GM19324 (cell line): ENCODE results near the gene ECSIT.

Source experiments
- ATAC-seq: cut with Tn5 transposase; IDR thresholded peaks from one replicate; pipeline ENCODE4 v1.9.1; 2021; ENCODE audit warnings: mild to moderate bottlenecking, moderate library complexity; ENCODE audit not compliant: unreplicated experiment, low FRiP score

Gene ECSIT

DNA sequence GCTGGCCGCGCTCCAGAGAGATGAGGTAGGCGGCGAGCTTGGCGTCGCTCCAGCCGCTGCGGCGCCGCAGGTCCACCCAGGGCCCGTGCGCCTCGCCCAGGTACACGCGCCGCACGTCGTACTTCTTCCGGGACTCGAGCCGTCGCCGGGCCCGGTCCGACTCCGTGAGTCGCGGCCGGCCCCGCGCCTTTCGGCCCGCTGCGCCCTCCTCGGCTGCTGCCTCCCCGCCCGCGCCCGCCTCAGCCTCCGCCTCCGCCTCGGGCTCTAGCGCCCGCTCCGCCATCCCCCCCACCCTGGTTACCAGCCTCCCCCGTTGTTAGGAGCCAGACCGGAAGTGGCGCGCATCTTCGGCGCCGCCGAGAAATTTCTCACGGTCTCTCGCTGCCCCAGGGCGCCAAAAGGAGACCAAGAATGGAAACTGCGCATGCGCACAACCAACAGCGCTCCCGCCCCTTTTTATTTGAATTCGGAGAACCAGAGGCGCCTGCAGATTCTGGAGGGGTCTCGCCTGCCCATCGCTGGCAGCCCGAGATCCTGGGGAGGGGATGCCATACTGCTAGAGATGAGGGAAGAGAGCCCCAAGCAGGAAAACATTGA is 23.3 kb downstream of the ECSIT start, which contains the start of gene ZNF653:
Gene ZNF653 (minus strand): TSS at position 336 of the 597 bp plus-strand sequence. CDS start 53 bp downstream, at position 283.
- peak; percentile 70 for ATAC-seq

DNA sequence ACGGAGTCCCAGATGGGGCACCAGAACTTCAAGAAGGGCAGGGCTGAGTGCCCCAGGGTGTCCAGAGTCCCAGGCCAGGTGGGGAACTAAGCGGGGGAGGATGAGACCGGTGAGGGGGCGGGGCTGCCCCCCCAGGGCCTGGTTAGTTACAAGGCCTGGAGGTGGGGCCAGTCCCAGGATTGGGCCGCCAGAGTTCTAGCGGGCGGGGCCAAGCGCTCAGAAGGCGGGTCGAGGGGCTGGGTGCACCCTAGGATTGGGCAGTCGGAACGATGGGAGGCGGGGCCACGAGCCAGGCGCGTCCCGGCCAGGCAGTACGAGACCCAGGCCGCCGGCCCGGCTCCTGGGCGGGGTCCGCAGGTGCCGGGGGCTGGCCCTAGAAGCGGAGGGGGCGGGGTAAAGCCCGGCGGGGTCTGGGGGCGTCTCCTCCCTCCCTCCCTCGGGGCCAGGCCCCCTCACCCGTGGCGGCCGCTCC is 23.9 kb downstream of the ECSIT start:
- peak; percentile 91 for ATAC-seq

DNA sequence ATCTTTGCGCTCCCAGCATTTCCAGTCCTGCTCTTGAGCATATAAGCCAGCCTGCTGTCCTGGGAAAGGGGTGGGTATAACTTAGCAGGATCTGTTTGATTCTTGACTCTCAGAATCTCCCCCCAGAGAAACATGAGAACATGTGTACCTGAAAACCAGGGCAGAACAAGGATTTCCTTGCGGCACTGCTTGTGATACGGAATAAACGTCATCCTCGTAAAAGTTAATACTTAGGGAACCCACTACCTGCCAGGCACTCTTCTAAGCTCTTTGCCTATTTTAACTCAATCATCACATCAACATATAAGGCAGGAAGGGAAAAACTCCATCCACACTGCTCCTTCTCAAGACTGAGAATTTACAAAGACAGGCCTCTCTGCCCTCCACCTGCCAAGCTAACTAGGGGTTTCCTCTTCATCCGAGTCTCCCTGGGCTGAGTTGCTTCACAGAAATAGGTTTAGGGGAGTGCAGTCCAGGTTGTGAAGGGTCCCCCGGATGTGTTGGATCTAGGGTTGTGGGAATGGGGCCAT is 24.4 kb downstream of the ECSIT start:
- no peak for ATAC-seq

DNA sequence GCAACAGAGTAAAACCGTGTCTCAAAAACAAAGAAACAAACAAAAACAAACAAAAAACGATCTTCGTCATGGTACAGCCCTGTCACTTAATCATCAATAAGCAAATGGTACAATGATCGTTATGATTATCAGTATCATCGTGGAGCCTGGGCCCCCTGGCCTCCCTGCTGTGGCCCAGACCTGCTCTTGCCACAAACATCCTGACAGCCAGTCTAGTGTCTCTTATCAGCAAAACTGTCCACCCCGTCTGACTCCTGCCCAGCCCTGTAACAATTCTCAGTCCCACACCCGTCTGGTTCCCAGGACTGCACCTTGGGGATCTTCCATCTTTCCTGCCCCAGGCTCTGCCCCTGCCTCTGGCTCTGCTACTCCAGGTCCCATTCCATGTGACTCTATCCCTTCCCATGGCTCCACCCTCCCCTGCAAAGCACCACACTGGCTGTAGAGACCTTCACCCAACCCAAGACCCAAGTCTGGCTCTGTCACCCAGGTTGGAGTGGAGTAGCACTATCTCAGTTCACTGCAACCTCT is 29.0 kb downstream of the ECSIT start:
- ATAC-seq: no peak

DNA sequence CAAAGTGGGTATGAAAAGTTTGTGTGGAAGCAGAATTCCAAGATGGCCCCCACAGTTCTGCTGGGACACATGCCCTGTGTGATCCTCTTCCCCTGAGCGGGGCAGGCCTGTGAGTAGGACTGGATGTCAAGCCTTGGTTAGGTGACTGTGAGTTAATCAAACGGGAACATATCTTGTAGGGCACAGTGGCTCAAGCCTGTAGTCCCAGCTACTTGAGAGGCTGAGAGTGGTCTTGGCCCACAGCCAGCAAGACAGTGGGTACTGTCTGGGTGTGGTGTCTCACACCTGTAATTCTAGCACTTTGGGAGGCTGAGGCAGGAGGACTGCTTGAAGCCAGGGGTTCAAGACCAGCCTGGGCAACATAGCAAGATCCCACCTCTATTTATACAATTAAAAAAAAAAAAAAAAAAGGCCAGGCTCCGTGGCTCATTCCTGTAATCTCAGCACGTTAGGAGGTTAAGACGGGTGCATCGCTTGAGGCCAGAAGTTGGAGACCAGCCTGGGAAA is 29.7 kb downstream of the ECSIT start:
- ATAC-seq: no peak

DNA sequence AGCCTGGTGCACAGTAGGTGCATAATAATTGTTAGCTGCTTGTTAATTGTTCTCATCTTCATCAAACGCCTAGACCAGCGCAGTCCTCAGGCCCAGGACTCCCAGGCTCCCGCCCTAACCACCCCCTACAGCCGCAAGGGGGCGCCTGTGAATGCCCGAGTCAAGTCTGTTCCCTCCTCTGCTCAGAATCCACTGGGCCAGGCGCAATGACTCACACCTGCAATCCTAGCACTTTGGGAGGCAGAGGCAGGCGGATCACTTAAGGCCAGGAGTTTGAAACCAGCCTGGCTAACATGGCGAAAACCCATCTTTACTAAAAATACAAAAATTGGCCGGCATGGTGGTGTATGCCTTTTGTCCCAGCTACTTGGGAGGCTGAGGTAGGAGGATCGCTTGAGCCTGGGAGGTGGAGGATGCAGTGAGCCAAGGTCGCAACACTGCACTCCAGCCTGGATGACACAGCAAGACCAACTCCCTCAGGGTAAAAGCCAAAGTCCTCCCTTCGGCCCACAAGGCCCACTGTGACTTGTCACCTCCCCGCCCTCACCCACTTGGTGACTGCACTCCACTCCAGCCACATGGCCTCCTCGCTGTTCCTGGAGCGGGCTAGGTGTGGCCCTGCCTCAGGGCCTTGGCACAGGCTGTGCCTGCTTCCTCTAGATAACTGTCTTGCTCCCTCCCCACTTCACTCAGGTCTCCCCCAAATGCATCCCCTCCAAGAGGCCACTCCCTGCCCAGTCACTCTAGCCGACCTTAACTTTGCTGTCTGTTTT is 32.4 kb downstream of the ECSIT start:
- ATAC-seq: no peak

DNA sequence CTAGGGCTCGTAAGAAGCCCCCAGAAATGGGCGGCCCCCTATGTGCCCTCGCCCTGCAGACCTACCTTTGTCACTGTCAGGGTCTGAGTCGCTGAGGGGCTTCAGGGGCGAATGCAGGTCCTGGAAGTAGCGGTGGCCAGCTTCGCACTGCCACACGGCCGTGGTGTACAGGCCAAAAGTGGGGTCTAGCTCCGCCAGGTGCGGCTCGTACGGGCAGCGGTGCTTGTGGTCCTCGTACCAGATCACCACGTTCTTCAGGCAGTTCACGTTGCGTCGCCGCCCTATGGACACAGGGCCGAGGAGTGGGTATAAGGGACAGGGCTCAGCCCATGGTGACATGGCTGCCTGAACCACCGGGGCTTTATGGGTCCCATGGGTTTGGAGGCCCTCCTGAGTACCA is 33.0 kb downstream of the ECSIT start:
- ATAC-seq: no peak

DNA sequence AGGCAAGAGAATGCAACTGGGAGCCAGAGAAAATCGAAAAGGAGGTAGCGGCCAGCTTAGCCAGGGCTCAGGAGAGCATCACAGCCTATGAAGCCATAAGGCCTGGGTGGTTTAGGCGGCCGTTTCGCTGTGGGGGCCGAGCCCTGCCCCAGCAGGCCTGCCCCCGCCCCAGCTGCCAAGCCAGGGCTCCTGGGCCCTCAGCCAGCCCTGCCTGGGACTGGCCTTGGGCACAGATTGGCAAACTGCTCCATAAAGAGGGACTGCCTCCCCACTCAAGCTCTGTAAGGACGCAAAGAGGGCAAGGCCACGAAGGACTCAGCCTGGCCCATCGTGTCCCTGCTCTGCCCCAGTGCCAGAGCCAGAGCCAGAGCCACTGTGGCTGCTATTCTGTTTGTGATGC is 33.5 kb downstream of the ECSIT start:
- ATAC-seq: no peak

DNA sequence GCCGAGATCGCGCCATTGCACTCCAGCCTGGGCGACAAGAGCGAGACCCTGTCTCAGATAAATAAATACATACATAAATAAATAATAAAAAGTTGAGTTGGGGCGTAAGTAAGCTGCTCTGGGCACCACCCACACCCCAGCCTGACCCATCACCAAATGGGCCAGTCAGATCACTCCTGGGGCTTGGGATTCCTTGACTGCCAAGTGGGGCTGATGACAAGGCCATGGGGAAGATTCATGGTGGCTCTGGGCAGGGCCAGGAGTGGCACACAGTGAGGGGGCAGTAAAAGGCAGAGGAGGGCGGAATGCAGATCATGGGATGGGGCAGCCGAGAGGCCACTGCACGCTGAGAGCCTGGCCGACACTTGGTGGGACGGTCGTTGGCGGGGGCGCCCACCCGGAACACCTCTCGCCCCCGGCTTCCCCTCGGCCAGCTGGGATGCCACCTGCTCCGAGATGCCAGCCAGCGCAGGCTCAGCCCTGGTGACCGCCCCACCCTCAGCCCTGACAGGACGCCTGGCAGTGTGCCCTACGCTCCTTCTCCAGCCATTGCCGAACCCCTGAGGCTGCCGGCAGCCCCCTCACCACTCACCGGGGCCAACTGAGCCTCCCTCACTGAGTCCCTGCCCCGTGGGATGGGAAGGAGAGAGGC is 34.2 kb downstream of the ECSIT start:
- ATAC-seq: no peak

DNA sequence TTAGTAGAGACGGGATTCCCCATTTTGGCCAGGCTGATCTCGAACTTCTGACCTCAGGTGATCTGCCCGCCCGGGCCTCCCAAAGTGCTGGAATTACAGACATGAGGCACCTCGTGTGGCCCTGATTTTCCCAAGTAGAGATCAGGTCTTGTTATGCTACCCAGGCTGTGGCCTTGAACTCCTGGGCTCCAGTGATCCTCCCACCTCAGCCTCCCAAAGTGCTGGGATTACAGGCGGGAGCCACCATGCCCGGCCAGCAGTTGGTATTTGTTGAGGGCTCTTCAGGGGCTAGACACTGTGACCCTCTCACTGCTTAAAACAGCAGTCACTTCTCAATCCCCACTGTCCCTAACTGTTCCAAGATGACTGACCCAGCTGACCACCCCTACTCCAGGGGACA is 39.6 kb downstream of the ECSIT start:
- ATAC-seq: no peak

DNA sequence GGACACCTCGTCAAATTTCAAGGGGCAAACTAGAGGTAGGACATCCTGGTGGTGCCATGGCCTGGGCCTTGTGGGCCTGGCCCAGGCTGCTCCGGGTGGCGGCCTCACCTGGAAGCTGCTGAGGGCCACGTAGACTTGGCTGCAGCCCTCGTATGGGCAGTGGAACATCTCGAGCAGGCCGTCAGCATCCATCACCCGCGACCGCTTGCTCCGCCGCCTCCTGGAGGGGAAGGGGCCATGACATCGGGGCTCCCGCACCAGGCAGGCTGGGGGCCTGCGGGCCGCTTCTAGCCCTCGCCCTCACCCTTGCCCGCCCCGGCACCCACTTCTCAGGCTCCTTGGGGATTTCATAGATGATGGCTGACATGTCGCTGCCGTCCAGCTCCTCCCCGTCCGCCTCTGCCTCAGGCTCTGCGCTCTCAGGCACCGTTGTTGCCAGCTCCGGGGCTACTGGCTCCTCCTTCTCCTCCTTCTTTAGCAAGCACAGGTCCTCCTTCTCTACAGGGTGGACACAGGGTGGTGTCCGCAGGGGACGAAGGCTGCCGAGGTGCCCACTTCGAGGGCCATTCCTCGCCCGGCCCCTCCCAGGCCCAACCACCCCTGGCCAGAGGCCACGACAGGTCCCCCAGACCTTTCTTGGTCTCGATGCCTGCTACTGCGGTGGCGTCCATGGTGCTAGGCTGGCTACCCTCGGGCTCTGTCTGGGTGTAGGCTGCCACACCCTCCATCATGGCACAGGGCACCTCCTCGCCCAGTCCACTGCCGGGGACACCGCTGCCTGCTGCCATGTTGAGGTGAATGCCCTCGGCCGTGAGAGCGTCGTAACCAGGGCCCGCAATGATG is 42.1 kb downstream of the ECSIT start:
- ATAC-seq: no peak

DNA sequence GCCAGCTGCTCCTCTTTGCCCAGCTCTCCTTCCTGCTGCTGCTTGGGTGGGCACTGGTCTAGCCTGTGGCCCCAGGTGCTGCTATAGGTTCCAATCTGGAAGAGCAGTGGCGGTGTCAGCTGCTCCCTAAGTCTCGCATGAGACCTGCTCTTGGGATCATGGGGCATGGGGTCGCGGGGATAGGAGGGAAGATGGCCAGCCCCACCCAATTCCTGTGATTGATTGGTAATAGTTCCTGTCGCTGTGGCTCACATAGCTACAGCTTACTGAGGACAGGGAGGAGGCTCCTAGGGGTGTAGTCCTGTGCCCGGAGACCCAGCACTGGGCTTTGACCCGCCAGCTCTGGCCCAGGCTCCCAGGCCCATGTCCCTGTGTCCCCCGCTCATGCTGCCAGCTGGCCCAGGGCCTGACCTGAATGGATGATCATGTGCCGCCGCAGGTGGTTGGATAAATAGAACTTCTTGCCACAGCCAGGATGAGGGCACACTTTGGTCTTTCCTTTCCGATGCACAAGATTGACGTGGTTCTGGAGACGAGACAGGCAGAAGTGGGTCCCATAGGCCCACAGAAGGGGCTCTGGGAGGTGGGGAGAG is 43.6 kb downstream of the ECSIT start:
- ATAC-seq: no peak

DNA sequence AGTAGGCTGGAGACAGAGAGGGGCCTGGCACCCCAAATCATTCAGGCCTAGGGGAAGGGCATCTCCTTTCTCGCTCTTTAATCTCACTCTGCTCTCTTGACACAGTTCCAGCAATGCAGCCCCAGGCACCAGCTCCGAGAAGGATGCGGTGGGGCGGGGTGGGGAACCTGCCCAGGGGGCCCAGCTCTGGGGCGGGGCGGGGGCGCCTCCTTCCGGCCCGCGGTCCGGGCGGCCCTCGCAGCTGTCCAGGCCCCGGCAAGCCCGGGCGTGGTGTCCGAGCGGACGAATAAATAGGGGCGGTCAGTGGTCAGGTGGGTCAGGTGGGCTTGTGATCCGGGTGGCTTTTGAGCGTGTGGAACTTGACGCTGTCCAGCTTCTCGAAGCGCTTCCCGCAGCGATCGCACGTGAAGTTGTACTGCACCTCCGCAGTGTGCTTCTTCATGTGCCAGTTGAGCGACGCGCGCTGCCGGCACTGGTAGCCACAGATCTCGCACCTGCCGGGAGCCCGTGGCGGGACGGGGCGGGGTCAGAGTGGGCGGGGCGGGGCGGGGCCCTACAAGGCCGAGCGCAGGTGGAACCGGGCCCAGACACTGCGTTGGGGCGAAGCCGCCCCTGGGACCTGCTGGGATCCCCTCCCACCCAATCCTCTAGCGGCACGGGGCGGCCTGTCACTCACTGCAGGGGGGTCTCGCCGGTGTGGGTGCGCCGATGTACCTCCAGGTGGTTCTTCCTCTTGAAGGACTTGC is 45.4 kb downstream of the ECSIT start:
- no peak for ATAC-seq

DNA sequence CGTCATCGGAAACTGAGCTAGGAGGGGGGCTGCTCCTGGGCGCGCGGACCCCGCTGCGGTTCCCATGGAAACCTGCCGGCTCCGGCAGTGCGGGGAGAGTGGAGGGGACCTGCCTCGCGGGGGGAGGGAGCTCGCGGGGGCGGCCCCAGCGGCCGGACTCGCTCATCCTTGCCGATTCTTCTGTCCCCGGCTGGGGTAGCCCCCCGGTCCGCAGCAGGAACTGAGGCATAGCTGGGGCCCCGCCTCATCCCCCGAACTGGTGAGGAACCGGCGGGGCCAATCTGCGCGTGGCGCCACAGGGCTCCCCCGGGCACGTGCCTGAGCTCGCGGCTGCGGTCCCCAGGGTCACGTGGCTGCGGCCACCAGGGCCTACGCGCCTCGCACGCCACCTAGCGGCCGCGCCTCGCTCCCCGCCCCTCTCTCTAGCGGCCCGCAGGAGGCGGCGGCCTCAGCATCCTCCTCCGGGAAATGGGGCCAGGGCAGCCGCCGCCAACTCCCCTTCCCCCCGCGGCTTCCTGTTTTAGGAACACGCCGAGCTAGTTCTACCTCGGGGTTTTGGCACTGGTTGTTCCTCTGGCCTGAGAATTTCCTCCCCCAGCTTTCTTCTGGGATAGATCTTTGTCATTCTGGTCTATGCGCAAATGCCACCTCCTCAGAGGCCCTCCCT is 46.4 kb downstream of the ECSIT start:
- peak; percentile 70 for ATAC-seq

DNA sequence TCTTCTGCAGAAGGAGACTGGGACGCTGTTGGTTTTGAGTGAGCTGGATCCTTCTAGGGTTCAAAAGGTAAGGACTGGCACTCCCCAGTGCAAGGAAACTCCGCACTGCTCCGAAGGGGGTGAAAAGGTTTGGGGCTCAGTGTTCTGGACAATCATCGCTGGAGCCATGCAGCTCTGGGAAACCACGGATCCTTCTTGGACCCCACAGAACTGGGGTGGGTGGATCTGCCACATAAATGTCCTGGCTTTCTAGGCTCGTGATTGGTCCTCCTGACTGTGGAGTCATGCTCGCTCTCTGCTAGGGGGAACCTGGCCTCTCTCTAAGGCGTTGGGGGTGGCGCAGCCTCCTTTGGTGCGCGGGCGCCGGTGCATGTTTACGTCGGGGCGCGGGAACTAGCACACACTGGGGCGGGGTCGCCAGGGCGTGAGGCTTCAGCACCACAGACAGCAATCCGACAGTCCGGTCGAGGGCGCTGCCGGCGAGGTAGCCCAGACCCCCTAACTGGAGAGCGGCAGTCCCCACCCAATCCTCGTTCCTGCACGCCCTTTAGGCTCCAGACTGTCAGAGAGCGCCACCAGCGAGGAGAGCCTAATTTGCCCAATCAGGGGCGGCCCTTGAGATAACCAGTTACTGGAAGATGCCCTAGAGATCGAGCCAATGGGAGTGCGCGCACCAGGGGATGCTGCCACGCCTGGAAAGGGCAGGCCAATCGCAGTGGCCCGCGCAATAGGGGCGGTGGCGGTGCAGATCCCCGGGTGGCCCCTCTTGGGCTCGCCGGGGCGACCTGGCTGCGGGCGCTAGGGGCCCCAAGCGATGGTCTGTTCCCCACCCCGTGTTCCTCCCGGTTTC is 47.2 kb downstream of the ECSIT start:
- peak; percentile 31 for ATAC-seq

DNA sequence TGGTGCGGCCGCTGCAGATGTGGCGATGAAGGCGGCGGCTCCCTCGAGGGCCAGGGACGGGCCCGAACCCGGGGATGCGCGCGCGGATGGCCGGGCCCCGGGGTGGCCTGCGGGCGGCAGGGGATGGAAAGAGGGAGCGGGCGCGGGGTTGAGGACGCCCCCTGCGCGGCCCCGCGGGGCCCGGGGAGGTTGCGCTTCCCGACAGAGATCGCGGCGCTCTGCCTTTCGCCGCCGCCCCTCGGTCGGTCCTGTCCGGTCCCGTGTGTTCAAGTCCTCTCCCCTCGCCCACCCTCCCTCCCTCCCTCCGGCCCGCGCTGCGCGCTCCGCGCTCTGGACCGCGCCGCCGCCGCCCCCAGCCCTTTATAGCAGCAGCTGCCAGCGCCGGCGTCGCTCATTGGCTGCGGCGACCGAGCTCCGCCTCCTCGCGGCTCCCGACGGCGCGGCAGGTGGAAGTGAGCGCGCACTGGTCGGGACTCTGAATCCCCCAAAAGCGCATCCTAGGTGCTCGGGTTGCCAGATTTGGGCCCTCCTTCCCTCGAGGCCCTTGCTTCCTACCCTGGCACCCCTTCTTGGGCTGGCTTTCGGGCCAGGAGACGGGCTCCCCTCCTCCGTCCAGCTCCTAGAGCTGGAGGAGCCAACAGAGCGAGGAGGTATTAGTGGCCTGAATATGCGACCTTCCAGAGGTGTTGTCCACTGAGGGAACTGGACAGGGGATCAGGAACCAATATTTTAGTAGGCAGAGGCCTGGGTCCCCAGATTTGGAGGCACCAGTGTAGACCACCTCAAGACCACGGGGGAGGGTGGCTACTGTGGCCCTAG is 48.0 kb downstream of the ECSIT start, which contains the start of gene ELAVL3:
Gene ELAVL3 (minus strand): TSS at position 332 of the 819 bp plus-strand sequence. CDS start 438 bp downstream, outside the sequence.
- no peak for ATAC-seq
